Endothelial cell of umbilical vein (primary cell): ENCODE measurements around the gene IRF2BPL.

Source experiments
- CTCF ChIP-seq, 2 donors: IDR thresholded peaks; 1 replicate in 1 of 2; 2 replicates in 1 of 2; pipeline ENCODE4 v1.5.1; 2011; ENCODE audit warnings: low read length in 2 of 2, mild to moderate bottlenecking in 2 of 2, moderate library complexity in 2 of 2, control low read depth in 1 of 2, inconsistent platforms in 1 of 2, low read depth in 1 of 2; ENCODE audit not compliant: insufficient read depth in 1 of 2; ENCODE audit errors: extremely low read depth in 1 of 2
- GATA2 ChIP-seq: IDR thresholded peaks from 2 replicates; pipeline ENCODE4 v1.7.0; 2011; ENCODE audit warnings: low read depth, mild to moderate bottlenecking, moderate library complexity, mixed read lengths, low read length; ENCODE audit not compliant: insufficient read length, insufficient read depth
- JUN ChIP-seq: IDR thresholded peaks from 2 replicates; pipeline ENCODE4 v1.6.1; 2011; ENCODE audit warnings: borderline replicate concordance, low read depth; ENCODE audit not compliant: insufficient read length, insufficient read depth
- MYC ChIP-seq: IDR thresholded peaks from one replicate; pipeline ENCODE4 v1.6.1; 2011; ENCODE audit warnings: mild to moderate bottlenecking, low read depth, low read length
- POLR2A ChIP-seq: IDR thresholded peaks from 2 replicates; pipeline ENCODE4 v1.6.1; 2012; ENCODE audit warnings: low read depth, mild to moderate bottlenecking, control low read depth, low read length
- POLR2AphosphoS5 ChIP-seq: IDR thresholded peaks from 2 replicates; pipeline ENCODE4 v1.6.1; 2012; ENCODE audit warnings: low read depth, mild to moderate bottlenecking, control low read depth, low read length, moderate library complexity; ENCODE audit not compliant: insufficient read depth

DNA sequence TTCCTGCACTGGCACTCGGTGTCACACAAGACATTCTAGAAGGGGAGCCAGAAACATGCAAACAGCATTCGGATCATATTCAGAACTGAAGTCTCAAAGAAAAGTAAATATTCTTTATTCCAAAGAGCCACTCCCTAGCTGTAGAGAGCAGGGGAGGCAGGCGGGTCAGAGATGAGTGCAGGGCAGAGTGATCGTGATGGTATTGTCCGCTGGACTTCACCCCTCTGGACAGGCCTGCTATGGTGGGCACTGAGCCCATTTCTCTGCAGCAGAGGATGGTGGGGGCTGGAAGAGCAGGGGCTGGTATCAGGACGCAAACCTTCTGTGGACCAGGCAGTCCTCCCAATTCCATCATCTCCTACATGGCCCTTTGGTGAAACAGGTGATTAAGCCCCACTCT, 25.6 kb downstream of the IRF2BPL start:
- no peak for TF ChIP-seq POLR2A
- no peak for TF ChIP-seq JUN
- TF ChIP-seq CTCF (IDR thresholded peaks at IDR 0.05; ENCODE audit: extremely low read depth in 1 of 2, insufficient read depth in 1 of 2, low read depth in 1 of 2, low read length in 2 of 2): no peak
- TF ChIP-seq POLR2AphosphoS5: no peak
- no peak for TF ChIP-seq MYC
- TF ChIP-seq GATA2: no peak
